OCI-LY7 (cell line): ENCODE results near the gene ZNF281. TPM values are rescaled to one million over a fixed set of nuclear protein-coding genes. Genes with fewer than 3 reads are reported as not detected.
"Not testable (repeated sequence)": the region's sequence is repeated elsewhere in the genome, so short reads cannot be mapped to it uniquely, and the experiment has no call there.

ENCODE experiments used
- BruUV-seq: library from RNA; stranded (reverse); fragments of 400-500 nt; replicated peaks from 2 replicates; lab custom pipeline; 2021; lab: Mats Ljungman, UMichigan
- CTCF ChIA-PET: fragments of 300-600 bp; sonication (Branson Sonifier 250); formaldehyde crosslinking; loops from one replicate; lab custom pipeline; 2022; ENCODE audit warnings: antibody characterized with exemption; ENCODE audit not compliant: unreplicated experiment; lab: Charles Lee
- POLR2A ChIA-PET: fragments of 300-600 bp; sonication (Branson Sonifier 250); formaldehyde crosslinking; loops from one replicate; lab custom pipeline; 2022; ENCODE audit warnings: antibody characterized with exemption; lab: Charles Lee
- DNase-seq: peaks from one replicate; pipeline ENCODE4 v3.0.0-alpha.2; 2015; ENCODE audit warnings: low spot score
- H2AFZ ChIP-seq: fragments of 200-600 bp; sonication (generic), shearing (Covaris generic); 2 replicates; pipeline ENCODE4 v1.6.1; 2014; ENCODE audit warnings: mild to moderate bottlenecking, antibody characterized with exemption, low read length, moderate library complexity
- H3K27ac ChIP-seq: fragments of 200-600 bp; sonication (generic); 2 replicates; pipeline ENCODE4 v1.5.1; 2014; ENCODE audit warnings: mixed run types, low read depth, mild to moderate bottlenecking, moderate library complexity, low read length, inconsistent platforms; ENCODE audit not compliant: poor library complexity, severe bottlenecking
- H3K36me3 ChIP-seq: fragments of 200-600 bp; sonication (generic); 2 replicates; pipeline ENCODE4 v1.6.1; 2014; ENCODE audit warnings: mild to moderate bottlenecking, antibody characterized with exemption, low read length, moderate library complexity, mixed read lengths; ENCODE audit not compliant: insufficient read depth
- H3K4me1 ChIP-seq: fragments of 200-600 bp; sonication (generic); 2 replicates; pipeline ENCODE4 v1.5.1; 2014; ENCODE audit warnings: mild to moderate bottlenecking, low read length; ENCODE audit not compliant: insufficient read depth, poor library complexity, severe bottlenecking
- H3K4me2 ChIP-seq: fragments of 200-600 bp; sonication (generic); 2 replicates; pipeline ENCODE4 v1.6.1; 2014; ENCODE audit warnings: mild to moderate bottlenecking, low read length
- H3K4me3 ChIP-seq: fragments of 200-600 bp; sonication (generic); 2 replicates; pipeline ENCODE4 v1.5.1; 2014; ENCODE audit warnings: mild to moderate bottlenecking, low read depth, low read length; ENCODE audit not compliant: poor library complexity, severe bottlenecking
- H3K79me2 ChIP-seq: fragments of 200-600 bp; sonication (generic); 2 replicates; pipeline ENCODE4 v1.6.1; 2016; ENCODE audit warnings: low read depth, mild to moderate bottlenecking, low read length, moderate library complexity, mixed read lengths; ENCODE audit not compliant: insufficient read depth
- H3K9me2 ChIP-seq: fragments of 200-600 bp; sonication (generic); 2 replicates; pipeline ENCODE4 v1.6.1; 2016; ENCODE audit warnings: mild to moderate bottlenecking, low read length, mixed read lengths; ENCODE audit not compliant: insufficient read depth
- H3K9me3 ChIP-seq: fragments of 200-600 bp; sonication (generic); 2 replicates; pipeline ENCODE4 v1.6.1; 2014; ENCODE audit warnings: mild to moderate bottlenecking, mixed run types, low read length, mixed read lengths
- H4K20me1 ChIP-seq: fragments of 200-600 bp; sonication (generic); 2 replicates; pipeline ENCODE4 v1.6.1; 2014; ENCODE audit warnings: mild to moderate bottlenecking, antibody characterized with exemption, low read length, moderate library complexity, mixed read lengths; ENCODE audit not compliant: insufficient read depth
- EZH2phosphoT487 ChIP-seq: fragments of 200-600 bp; sonication (generic); IDR thresholded peaks from 2 replicates; pipeline ENCODE4 v1.6.1; 2018; ENCODE audit warnings: low read depth, borderline replicate concordance, mild to moderate bottlenecking, mixed run types, antibody characterized with exemption, low read length, moderate library complexity, mixed read lengths
- intact Hi-C: fragments of 100-400 bp; cut with micrococcal nuclease; formaldehyde crosslinking; loops from one replicate; pipeline ENCODE4 v1.10.0; 2022; ENCODE audit not compliant: unreplicated experiment
- total RNA-seq, 2 experiments: library from RNA; depleted of rRNA in 1 of 2; stranded (reverse); fragments of >200 nt in 1 of 2; shearing (Covaris generic) in 1 of 2; gene quantifications; 2 replicates each; pipeline ENCODE4 v1.2.3, GENCODE V29; 2014 to 2022
- TF ChIP-seq, protein P1 (sequence below): fragments of 200-600 bp; sonication (generic); conservative IDR thresholded peaks from 2 replicates; pipeline ENCODE4 v1.5.1; 2014; ENCODE audit warnings: mild to moderate bottlenecking, antibody characterized with exemption, low read length, moderate library complexity, mixed read lengths

Gene ZNF281
- total RNA-seq, 2 experiments from 2014 or later, result 23.6 to 24.2 TPM

DNA sequence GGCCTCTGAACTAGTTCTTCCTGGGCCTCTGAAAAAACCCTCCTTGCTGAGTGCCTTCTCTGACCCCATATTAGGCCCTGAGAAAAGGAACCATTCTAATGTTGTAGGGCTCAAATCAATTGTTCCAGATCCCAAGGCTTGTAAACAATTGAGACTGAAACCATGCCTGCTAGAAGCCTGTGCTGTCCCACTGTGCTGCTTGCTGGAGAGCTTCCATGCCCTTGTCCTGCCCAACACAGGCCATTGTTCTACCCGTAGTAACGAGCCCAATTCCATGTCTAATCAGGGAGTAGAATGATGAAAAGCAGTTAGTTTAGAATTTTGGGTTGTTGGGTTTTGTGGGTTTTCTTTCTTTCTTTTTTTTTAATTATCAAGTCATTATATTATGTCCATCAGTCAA lies 47.4 kb downstream of the ZNF281 start:
- H3K36me3 ChIP-seq, result peaks cover 7% of the 10 kb centered on the region
- H4K20me1 ChIP-seq, result no peaks in the 10 kb centered on the region
- POLR2A ChIA-PET, result interaction anchor here (1.1 to 4.1 kb wide), 2 partner anchors 9 to 12 kb away, joined by 3 to 43 read pairs; no protein-coding TSS in a partner anchor
- TF ChIP-seq, protein P1, sequence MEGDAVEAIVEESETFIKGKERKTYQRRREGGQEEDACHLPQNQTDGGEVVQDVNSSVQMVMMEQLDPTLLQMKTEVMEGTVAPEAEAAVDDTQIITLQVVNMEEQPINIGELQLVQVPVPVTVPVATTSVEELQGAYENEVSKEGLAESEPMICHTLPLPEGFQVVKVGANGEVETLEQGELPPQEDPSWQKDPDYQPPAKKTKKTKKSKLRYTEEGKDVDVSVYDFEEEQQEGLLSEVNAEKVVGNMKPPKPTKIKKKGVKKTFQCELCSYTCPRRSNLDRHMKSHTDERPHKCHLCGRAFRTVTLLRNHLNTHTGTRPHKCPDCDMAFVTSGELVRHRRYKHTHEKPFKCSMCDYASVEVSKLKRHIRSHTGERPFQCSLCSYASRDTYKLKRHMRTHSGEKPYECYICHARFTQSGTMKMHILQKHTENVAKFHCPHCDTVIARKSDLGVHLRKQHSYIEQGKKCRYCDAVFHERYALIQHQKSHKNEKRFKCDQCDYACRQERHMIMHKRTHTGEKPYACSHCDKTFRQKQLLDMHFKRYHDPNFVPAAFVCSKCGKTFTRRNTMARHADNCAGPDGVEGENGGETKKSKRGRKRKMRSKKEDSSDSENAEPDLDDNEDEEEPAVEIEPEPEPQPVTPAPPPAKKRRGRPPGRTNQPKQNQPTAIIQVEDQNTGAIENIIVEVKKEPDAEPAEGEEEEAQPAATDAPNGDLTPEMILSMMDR, result no peak
- TF ChIP-seq EZH2phosphoT487, result no peak
- H3K9me2 ChIP-seq, result no peaks in the 10 kb centered on the region
- H3K4me3 ChIP-seq, result no peak overlapping the region
- no peak overlapping the region for H3K27ac ChIP-seq
- no peak overlapping the region for H3K4me2 ChIP-seq
- DNase-seq, result no peak
- H2AFZ ChIP-seq, result no peak overlapping the region
- intact Hi-C loops, result no loop called here
- CTCF ChIA-PET, result no interaction called here
- no peaks in the 10 kb centered on the region for H3K79me2 ChIP-seq
- no TSS peak for BruUV-seq
- no peaks in the 10 kb centered on the region for H3K9me3 ChIP-seq
- H3K4me1 ChIP-seq, result peaks cover 22% of the 10 kb centered on the region

- Histone ChIP-seq H3K27ac (no peak overlapping the region), H3K9me3 (no peaks in the 10 kb centered on the region), H3K79me2 (no peaks in the 10 kb centered on the region), H3K4me2 (no peak overlapping the region), H4K20me1 (no peaks in the 10 kb centered on the region), H3K36me3 (no peaks in the 10 kb centered on the region), H2AFZ (no peak overlapping the region), H3K4me1 (peaks cover 24% of the 10 kb centered on the region), H3K9me2 (no peaks in the 10 kb centered on the region), H3K4me3 (no peak overlapping the region)
- no TSS peak for BruUV-seq
- CTCF ChIA-PET, result no interaction called here
- intact Hi-C loops, result no loop called here
- DNase-seq, result no peak
- POLR2A ChIA-PET, result interaction anchor here (0.8 to 1.4 kb wide), 2 partner anchors 10 to 14 kb away, joined by 4 to 8 read pairs; no protein-coding TSS in a partner anchor
- TF ChIP-seq, protein P1, result no peak
- no peak for TF ChIP-seq EZH2phosphoT487
These were observed 50.1 kb downstream of the ZNF281 start for GRCh38 chr1:200359610-200360163.

GRCh38 chr1:200357925-200358324 lies 51.9 kb downstream of the ZNF281 start:
- H3K27ac ChIP-seq, H3K4me1 ChIP-seq, H3K9me3 ChIP-seq, DNase-seq, H3K79me2 ChIP-seq, H4K20me1 ChIP-seq, H3K9me2 ChIP-seq, H3K4me2 ChIP-seq, intact Hi-C loops, H2AFZ ChIP-seq, H3K36me3 ChIP-seq, H3K4me3 ChIP-seq, BruUV-seq, CTCF ChIA-PET: not testable (repeated sequence)
- POLR2A ChIA-PET, result interaction anchor here (0.9 kb wide), 1 partner anchor 10 kb away, joined by 5 read pairs; no protein-coding TSS in a partner anchor
